ENCODE data around the gene CDKAL1. TPM values are rescaled to one million over a fixed set of nuclear protein-coding genes. Genes with fewer than 3 reads are reported as not detected.

Gene CDKAL1
- total RNA-seq, 1 experiment from 2014 or later: 20.6 TPM

DNA sequence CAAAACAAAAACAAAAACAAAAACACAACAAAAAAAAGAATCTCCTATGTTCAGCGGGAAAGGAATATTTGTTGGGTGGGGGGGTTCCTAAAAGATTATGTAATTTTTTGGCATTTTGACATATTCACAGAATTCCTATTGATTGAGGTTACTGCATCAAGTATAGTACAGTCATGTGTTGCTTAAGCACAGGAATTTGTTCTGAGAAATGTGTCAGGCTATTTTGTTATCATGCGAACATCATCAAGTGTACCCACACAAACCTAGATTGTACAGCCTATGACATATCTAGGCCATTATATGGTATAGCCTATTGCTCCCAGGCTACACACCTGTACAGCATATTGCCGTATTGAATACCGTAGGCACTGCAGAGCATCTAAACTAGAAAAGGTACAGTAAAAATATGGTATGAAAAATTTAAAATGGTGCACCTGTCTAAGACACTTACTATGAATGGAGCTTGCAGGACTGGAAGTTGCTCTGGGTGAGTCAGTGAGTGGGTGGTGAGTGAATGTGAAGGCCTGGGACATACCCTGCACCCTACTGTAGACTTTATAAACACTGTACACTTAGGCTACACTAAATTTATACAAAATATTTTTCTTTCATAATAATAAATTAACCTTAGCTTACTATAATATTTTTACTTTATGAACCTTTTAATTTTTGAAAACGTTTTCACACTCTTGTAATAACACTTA is 110.6 kb downstream of the CDKAL1 start:
- POLR2A ChIA-PET: interaction anchor here (0.6 kb wide), 1 partner anchor 90 kb away, joined by 3 read pairs; no protein-coding TSS in a partner anchor
- no peak for ATAC-seq
- DNase-seq (ENCODE audit: low spot score): no peak

More for the DNA sequence above, 110.6 kb downstream of the CDKAL1 start:
- Mint-ChIP-seq H3K9me3 (no peaks in the 10 kb centered on the region), H3K4me1 (peaks cover 20% of the 10 kb centered on the region), H3K27me3 (ENCODE audit: low read depth) (no peaks in the 10 kb centered on the region), H3K4me3 (no peak overlapping the region), H3K27ac (no peak overlapping the region), H3K36me3 (peaks cover 3% of the 10 kb centered on the region; the same call in 1 of the 2 replicates)
- TF ChIP-seq FOXJ3 (CRISPR knock-in tag; IDR thresholded peaks at IDR 0.05; ENCODE audit: borderline replicate concordance): no peak
- no peak for TF ChIP-seq SMAD4 (CRISPR knock-in tag; IDR thresholded peaks at IDR 0.05)
- TF ChIP-seq, protein P1, sequence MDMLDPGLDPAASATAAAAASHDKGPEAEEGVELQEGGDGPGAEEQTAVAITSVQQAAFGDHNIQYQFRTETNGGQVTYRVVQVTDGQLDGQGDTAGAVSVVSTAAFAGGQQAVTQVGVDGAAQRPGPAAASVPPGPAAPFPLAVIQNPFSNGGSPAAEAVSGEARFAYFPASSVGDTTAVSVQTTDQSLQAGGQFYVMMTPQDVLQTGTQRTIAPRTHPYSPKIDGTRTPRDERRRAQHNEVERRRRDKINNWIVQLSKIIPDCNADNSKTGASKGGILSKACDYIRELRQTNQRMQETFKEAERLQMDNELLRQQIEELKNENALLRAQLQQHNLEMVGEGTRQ (CRISPR knock-in tag; IDR thresholded peaks at IDR 0.05): no peak
- TF ChIP-seq, protein P2, sequence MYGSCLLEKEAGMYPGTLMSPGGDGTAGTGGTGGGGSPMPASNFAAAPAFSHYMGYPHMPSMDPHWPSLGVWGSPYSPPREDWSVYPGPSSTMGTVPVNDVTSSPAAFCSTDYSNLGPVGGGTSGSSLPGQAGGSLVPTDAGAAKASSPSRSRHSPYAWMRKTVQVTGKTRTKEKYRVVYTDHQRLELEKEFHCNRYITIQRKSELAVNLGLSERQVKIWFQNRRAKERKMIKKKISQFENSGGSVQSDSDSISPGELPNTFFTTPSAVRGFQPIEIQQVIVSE (CRISPR knock-in tag; IDR thresholded peaks at IDR 0.05; ENCODE audit: borderline replicate concordance): no peak
- TF ChIP-seq, protein P3, sequence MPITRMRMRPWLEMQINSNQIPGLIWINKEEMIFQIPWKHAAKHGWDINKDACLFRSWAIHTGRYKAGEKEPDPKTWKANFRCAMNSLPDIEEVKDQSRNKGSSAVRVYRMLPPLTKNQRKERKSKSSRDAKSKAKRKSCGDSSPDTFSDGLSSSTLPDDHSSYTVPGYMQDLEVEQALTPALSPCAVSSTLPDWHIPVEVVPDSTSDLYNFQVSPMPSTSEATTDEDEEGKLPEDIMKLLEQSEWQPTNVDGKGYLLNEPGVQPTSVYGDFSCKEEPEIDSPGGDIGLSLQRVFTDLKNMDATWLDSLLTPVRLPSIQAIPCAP (CRISPR knock-in tag; IDR thresholded peaks at IDR 0.05): no peak
- no peak for TF ChIP-seq ZNF423 (CRISPR knock-in tag; IDR thresholded peaks at IDR 0.05)
- TF ChIP-seq, protein P4, sequence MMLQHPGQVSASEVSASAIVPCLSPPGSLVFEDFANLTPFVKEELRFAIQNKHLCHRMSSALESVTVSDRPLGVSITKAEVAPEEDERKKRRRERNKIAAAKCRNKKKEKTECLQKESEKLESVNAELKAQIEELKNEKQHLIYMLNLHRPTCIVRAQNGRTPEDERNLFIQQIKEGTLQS (CRISPR knock-in tag; conservative IDR thresholded peaks at IDR 0.05): no peak
- TF ChIP-seq, protein P5, sequence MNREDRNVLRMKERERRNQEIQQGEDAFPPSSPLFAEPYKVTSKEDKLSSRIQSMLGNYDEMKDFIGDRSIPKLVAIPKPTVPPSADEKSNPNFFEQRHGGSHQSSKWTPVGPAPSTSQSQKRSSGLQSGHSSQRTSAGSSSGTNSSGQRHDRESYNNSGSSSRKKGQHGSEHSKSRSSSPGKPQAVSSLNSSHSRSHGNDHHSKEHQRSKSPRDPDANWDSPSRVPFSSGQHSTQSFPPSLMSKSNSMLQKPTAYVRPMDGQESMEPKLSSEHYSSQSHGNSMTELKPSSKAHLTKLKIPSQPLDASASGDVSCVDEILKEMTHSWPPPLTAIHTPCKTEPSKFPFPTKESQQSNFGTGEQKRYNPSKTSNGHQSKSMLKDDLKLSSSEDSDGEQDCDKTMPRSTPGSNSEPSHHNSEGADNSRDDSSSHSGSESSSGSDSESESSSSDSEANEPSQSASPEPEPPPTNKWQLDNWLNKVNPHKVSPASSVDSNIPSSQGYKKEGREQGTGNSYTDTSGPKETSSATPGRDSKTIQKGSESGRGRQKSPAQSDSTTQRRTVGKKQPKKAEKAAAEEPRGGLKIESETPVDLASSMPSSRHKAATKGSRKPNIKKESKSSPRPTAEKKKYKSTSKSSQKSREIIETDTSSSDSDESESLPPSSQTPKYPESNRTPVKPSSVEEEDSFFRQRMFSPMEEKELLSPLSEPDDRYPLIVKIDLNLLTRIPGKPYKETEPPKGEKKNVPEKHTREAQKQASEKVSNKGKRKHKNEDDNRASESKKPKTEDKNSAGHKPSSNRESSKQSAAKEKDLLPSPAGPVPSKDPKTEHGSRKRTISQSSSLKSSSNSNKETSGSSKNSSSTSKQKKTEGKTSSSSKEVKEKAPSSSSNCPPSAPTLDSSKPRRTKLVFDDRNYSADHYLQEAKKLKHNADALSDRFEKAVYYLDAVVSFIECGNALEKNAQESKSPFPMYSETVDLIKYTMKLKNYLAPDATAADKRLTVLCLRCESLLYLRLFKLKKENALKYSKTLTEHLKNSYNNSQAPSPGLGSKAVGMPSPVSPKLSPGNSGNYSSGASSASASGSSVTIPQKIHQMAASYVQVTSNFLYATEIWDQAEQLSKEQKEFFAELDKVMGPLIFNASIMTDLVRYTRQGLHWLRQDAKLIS (CRISPR knock-in tag; IDR thresholded peaks at IDR 0.05; ENCODE audit: borderline replicate concordance): no peak
- TF ChIP-seq, protein P6, sequence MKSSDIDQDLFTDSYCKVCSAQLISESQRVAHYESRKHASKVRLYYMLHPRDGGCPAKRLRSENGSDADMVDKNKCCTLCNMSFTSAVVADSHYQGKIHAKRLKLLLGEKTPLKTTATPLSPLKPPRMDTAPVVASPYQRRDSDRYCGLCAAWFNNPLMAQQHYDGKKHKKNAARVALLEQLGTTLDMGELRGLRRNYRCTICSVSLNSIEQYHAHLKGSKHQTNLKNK (CRISPR knock-in tag; IDR thresholded peaks at IDR 0.05): no peak
- TF ChIP-seq NR2C2 (CRISPR knock-in tag; IDR thresholded peaks at IDR 0.05): no peak
- TF ChIP-seq GABPB1 (CRISPR knock-in tag; IDR thresholded peaks at IDR 0.05): no peak
- TF ChIP-seq, protein P7, sequence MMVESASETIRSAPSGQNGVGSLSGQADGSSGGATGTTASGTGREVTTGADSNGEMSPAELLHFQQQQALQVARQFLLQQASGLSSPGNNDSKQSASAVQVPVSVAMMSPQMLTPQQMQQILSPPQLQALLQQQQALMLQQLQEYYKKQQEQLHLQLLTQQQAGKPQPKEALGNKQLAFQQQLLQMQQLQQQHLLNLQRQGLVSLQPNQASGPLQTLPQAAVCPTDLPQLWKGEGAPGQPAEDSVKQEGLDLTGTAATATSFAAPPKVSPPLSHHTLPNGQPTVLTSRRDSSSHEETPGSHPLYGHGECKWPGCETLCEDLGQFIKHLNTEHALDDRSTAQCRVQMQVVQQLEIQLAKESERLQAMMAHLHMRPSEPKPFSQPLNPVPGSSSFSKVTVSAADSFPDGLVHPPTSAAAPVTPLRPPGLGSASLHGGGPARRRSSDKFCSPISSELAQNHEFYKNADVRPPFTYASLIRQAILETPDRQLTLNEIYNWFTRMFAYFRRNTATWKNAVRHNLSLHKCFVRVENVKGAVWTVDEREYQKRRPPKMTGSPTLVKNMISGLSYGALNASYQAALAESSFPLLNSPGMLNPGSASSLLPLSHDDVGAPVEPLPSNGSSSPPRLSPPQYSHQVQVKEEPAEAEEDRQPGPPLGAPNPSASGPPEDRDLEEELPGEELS (CRISPR knock-in tag; IDR thresholded peaks at IDR 0.05): no peak
- TF ChIP-seq, protein P8, sequence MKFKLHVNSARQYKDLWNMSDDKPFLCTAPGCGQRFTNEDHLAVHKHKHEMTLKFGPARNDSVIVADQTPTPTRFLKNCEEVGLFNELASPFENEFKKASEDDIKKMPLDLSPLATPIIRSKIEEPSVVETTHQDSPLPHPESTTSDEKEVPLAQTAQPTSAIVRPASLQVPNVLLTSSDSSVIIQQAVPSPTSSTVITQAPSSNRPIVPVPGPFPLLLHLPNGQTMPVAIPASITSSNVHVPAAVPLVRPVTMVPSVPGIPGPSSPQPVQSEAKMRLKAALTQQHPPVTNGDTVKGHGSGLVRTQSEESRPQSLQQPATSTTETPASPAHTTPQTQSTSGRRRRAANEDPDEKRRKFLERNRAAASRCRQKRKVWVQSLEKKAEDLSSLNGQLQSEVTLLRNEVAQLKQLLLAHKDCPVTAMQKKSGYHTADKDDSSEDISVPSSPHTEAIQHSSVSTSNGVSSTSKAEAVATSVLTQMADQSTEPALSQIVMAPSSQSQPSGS (CRISPR knock-in tag; IDR thresholded peaks at IDR 0.05; ENCODE audit: borderline replicate concordance, low read depth): no peak
- CTCF ChIA-PET: no interaction called here
